K562 (cell line): ENCODE measurements around the gene HNMT. TPM values are rescaled to one million over a fixed set of nuclear protein-coding genes. Genes with fewer than 3 reads are reported as not detected.

Experiments
- CBX2 ChIP-seq: fragments of 200-600 bp; sonication (generic); IDR thresholded peaks from one replicate; pipeline ENCODE4 v1.6.1; 2012; ENCODE audit warnings: mild to moderate bottlenecking, low read length, inconsistent platforms; ENCODE audit not compliant: insufficient read depth, poor library complexity, severe bottlenecking
- E2F3 ChIP-seq: fragments of 250-450 bp; sonication (Bioruptor Pico); IDR thresholded peaks from 2 replicates; pipeline ENCODE4 v1.4.0; 2020; ENCODE audit warnings: mild to moderate bottlenecking
- ERF ChIP-seq: fragments of 450-650 bp; formaldehyde crosslinking; IDR thresholded peaks from 2 replicates; pipeline ENCODE4 v1.4.0; 2020; ENCODE audit warnings: mild to moderate bottlenecking, mixed read lengths
- FOXM1 ChIP-seq, 2 experiments: fragments of 450-650 bp in 1 of 2; sonication (generic) in 1 of 2; formaldehyde crosslinking in 1 of 2; IDR thresholded peaks; 2 replicates each; pipeline versions ENCODE4 v1.6.1 to v1.9.0; 2017 to 2022; ENCODE audit warnings: low read depth in 2 of 2, mild to moderate bottlenecking in 2 of 2, missing genetic modification reagents in 1 of 2, moderate library complexity in 1 of 2
- KDM5B ChIP-seq: fragments of 200-600 bp; sonication (generic); IDR thresholded peaks from 2 replicates; pipeline ENCODE4 v1.6.1; 2012; ENCODE audit warnings: low read depth, mild to moderate bottlenecking, moderate library complexity, low read length, control low read depth, inconsistent platforms; ENCODE audit not compliant: insufficient replicate concordance
- MAFK ChIP-seq: IDR thresholded peaks from 2 replicates; pipeline ENCODE4 v1.6.1; 2011; ENCODE audit warnings: low read length, improper control_type of control experiment
- MYC ChIP-seq, 2 experiments: fragments of 250-450 bp in 1 of 2; sonication (Bioruptor Pico) in 1 of 2; IDR thresholded peaks; 2 replicates each; pipeline versions ENCODE4 v1.5.1 to v1.6.1; 2012 to 2021; ENCODE audit warnings: low read depth in 2 of 2, borderline replicate concordance in 1 of 2, improper control_type of control experiment in 1 of 2, low read length in 1 of 2, mild to moderate bottlenecking in 1 of 2, moderate library complexity in 1 of 2
- NRF1 ChIP-seq, 2 experiments: fragments of 450-650 bp; IDR thresholded peaks in 1 of 2; conservative IDR thresholded peaks in 1 of 2; 2 replicates each; pipeline ENCODE4 v1.6.1; 2014; ENCODE audit warnings: mild to moderate bottlenecking in 2 of 2
- SAFB2 ChIP-seq: fragments of 200-400 bp; formaldehyde crosslinking; IDR thresholded peaks from 2 replicates; pipeline ENCODE4 v1.6.1; 2018; ENCODE audit warnings: borderline replicate concordance, low read length, low read depth, moderate library complexity; ENCODE audit not compliant: severe bottlenecking
- SMARCB1 ChIP-seq: IDR thresholded peaks from 2 replicates; pipeline ENCODE4 v1.6.1; 2011; ENCODE audit warnings: improper control_type of control experiment, low read depth; ENCODE audit not compliant: insufficient read length
- SNAPC5 ChIP-seq: fragments of 250-450 bp; sonication (Bioruptor Pico); IDR thresholded peaks from 2 replicates; pipeline ENCODE4 v1.8.0; 2021; ENCODE audit warnings: moderate library complexity, mild to moderate bottlenecking, inconsistent platforms
- SRSF1 ChIP-seq: fragments of 200-400 bp; formaldehyde crosslinking; IDR thresholded peaks from 2 replicates; pipeline ENCODE4 v1.6.1; 2017; ENCODE audit warnings: mild to moderate bottlenecking, low read depth, low read length, moderate library complexity
- SRSF7 ChIP-seq: fragments of 200-400 bp; formaldehyde crosslinking; optimal IDR thresholded peaks from 2 replicates; pipeline ENCODE3; 2017; ENCODE audit warnings: mild to moderate bottlenecking, low read depth, low read length
- TCF7L2 ChIP-seq: fragments of 150-350 bp; IDR thresholded peaks from 2 replicates; pipeline ENCODE4 v1.6.1; 2016; ENCODE audit warnings: low read depth, mild to moderate bottlenecking, low read length, moderate library complexity
- ZNF274 ChIP-seq: IDR thresholded peaks from 2 replicates; pipeline ENCODE4 v1.6.1; 2011; ENCODE audit warnings: low read depth, mild to moderate bottlenecking, low read length, moderate library complexity, borderline replicate concordance
- polyA plus RNA-seq, 8 experiments: library from polyadenylated mRNA; depleted of rRNA in 4 of 8; stranded (reverse) in 5 of 8; unstranded in 3 of 8; fragments of >200 nt; fragmentation: Nextera tagmentation in 2 of 8; fragmentation: Illumina TruSeq in 1 of 8; extraction: Ambion mirVana in 2 of 8; extraction: Trizol in 1 of 8; gene quantifications; 2 replicates each; pipeline versions ENCODE4 v1.2.1 to v1.2.3, GENCODE V29; 2011 to 2014; ENCODE audit warnings: inconsistent platforms in 1 of 8, missing spikeins in 1 of 8
- total RNA-seq, 7 experiments: library from RNA; depleted of rRNA in 6 of 7; stranded (reverse); fragments of >200 nt in 6 of 7; fragmentation: Illumina TruSeq in 2 of 7; extraction: Trizol in 2 of 7; gene quantifications; 2 replicates each; pipeline versions ENCODE4 v1.2.1 to v1.2.3, GENCODE V29; 2011 to 2021; ENCODE audit warnings: low replicate concordance in 1 of 7
- TF ChIP-seq, protein P1 (sequence below): fragments of 250-450 bp; sonication (Bioruptor Pico); IDR thresholded peaks from 2 replicates; pipeline ENCODE4 v1.5.1; 2021; ENCODE audit warnings: mild to moderate bottlenecking
- TF ChIP-seq, protein P2 (sequence below), 2 experiments: fragments of 450-650 bp in 1 of 2; sonication (generic) in 1 of 2; formaldehyde crosslinking; conservative IDR thresholded peaks; 2 replicates each; pipeline versions ENCODE4 v1.4.0 to v1.8.1; 2020 to 2022; ENCODE audit warnings: mild to moderate bottlenecking in 1 of 2, missing genetic modification reagents in 1 of 2
- TF ChIP-seq, protein P3 (sequence below): fragments of 450-650 bp; IDR thresholded peaks from 2 replicates; pipeline ENCODE4 v1.6.1; 2018; ENCODE audit not compliant: partially characterized antibody

The HNMT gene
- total and polyA plus RNA-seq, 9 of the 15 experiments (the other 6 are each of a cell fraction or from before 2014, with no cell fraction given): 3.1 to 10.9 (median 5.3) TPM

DNA sequence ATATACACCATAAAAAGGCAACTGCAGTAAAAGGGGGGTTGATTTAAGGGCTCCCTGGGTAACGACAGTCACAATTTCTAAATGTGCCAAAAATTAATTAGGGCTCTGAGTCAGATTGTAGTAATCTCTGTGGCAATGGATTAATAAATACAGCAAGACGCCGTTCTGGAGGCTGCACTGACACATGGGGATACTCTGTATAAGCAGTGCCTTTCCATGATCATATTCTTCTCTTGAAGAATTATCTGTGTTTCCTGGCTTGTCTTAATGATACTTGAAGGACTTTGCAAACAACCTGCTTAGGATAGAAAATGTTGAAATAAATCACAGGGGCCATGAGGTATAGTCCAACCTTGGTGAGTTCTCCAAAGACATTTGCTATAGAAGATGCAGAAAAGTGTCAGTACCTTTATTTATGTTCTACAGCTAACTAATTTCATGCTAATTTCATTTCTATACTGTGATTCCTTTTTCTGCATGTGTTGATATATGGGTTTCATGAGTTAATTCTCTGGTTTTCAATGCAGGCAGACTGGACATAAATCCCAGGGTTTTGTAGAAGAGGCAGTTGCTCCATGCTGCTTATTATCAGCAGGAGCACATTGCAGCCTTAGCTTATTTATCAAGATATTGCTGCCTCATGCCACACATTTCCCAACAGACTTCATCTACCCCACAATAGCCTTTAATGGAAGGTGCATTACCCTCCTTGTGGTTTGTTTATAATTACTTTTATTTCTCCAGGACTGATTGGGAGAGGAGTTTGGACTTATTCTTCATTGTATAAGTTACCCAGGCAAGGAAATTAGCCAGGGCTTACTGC, 54.8 kb downstream of the HNMT start (continued):
- TF ChIP-seq, protein P1, sequence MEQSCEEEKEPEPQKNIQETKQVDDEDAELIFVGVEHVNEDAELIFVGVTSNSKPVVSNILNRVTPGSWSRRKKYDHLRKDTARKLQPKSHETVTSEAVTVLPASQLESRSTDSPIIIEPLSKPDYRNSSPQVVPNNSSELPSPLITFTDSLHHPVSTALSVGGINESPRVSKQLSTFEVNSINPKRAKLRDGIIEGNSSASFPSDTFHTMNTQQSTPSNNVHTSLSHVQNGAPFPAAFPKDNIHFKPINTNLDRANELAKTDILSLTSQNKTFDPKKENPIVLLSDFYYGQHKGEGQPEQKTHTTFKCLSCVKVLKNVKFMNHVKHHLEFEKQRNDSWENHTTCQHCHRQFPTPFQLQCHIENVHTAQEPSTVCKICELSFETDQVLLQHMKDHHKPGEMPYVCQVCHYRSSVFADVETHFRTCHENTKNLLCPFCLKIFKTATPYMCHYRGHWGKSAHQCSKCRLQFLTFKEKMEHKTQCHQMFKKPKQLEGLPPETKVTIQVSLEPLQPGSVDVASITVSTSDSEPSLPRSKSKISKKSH: no peak
- TF ChIP-seq SAFB2 (no peak), ERF (CRISPR knock-in tag) (no peak), SRSF7 (no peak), TCF7L2 (no peak), E2F3 (CRISPR knock-in tag) (no peak), FOXM1 (IDR thresholded peaks at IDR 0.05; ENCODE audit: low read depth) (peak; percentile 57; the same call in 1 of the 2 replicates), FOXM1 (CRISPR knock-in tag; IDR thresholded peaks at IDR 0.05; ENCODE audit: low read depth) (no peak), KDM5B (no peak), CBX2 (no peak), MAFK (peak; percentile 57; the same call in 1 of the 2 replicates), SMARCB1 (no peak), MYC (IDR thresholded peaks at IDR 0.05; ENCODE audit: low read depth, low read length) (peak; percentile 81), MYC (CRISPR knock-in tag; IDR thresholded peaks at IDR 0.05; ENCODE audit: borderline replicate concordance, low read depth) (no peak), ZNF274 (no peak), SRSF1 (no peak), NRF1 (conservative IDR thresholded peaks at IDR 0.05 in 1 of 2, IDR thresholded peaks at IDR 0.05 in 1 of 2) (no peak), SNAPC5 (no peak)
- TF ChIP-seq, protein P2, sequence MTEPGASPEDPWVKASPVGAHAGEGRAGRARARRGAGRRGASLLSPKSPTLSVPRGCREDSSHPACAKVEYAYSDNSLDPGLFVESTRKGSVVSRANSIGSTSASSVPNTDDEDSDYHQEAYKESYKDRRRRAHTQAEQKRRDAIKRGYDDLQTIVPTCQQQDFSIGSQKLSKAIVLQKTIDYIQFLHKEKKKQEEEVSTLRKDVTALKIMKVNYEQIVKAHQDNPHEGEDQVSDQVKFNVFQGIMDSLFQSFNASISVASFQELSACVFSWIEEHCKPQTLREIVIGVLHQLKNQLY (CRISPR knock-in tag; conservative IDR thresholded peaks at IDR 0.05): no peak
- TF ChIP-seq, protein P3, sequence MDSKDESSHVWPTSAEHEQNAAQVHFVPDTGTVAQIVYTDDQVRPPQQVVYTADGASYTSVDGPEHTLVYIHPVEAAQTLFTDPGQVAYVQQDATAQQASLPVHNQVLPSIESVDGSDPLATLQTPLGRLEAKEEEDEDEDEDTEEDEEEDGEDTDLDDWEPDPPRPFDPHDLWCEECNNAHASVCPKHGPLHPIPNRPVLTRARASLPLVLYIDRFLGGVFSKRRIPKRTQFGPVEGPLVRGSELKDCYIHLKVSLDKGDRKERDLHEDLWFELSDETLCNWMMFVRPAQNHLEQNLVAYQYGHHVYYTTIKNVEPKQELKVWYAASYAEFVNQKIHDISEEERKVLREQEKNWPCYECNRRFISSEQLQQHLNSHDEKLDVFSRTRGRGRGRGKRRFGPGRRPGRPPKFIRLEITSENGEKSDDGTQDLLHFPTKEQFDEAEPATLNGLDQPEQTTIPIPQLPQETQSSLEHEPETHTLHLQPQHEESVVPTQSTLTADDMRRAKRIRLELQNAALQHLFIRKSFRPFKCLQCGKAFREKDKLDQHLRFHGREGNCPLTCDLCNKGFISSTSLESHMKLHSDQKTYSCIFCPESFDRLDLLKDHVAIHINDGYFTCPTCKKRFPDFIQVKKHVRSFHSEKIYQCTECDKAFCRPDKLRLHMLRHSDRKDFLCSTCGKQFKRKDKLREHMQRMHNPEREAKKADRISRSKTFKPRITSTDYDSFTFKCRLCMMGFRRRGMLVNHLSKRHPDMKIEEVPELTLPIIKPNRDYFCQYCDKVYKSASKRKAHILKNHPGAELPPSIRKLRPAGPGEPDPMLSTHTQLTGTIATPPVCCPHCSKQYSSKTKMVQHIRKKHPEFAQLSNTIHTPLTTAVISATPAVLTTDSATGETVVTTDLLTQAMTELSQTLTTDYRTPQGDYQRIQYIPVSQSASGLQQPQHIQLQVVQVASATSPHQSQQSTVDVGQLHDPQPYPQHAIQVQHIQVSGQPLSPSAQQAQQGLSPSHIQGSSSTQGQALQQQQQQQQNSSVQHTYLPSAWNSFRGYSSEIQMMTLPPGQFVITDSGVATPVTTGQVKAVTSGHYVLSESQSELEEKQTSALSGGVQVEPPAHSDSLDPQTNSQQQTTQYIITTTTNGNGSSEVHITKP: no peak
